ENCODE data around the gene SUPT4H1. TPM values are rescaled to one million over a fixed set of nuclear protein-coding genes. Genes with fewer than 3 reads are reported as not detected.

Gene SUPT4H1
- total and polyA plus RNA-seq, 2 donors (not counting 1 experiment from before 2014, with no cell fraction given): 30.2 to 60.1 TPM

GRCh38 chr17:58368860-58369213 is 16.8 kb upstream of the SUPT4H1 start:
- Mint-ChIP-seq H3K27ac (peak overlapping the region; percentile 65), H3K4me1 (peaks cover 31% of the 10 kb centered on the region), H3K9me3 (ENCODE audit: insufficient read depth) (no peaks in the 10 kb centered on the region), H3K4me3 (no peak overlapping the region), H3K27me3 (no peaks in the 10 kb centered on the region)
- Histone ChIP-seq H2AFZ (ENCODE audit: insufficient read depth, low read depth, low read length, poor library complexity, severe bottlenecking) (no peak overlapping the region), H3K9ac (ENCODE audit: low read length) (no peak overlapping the region), H3K4me2 (replicated peaks; ENCODE audit: low read depth, low read length, poor library complexity, severe bottlenecking) (no peak overlapping the region), H3K4me3 (ENCODE audit: control extremely low read depth in 1 of 5, extremely low read depth in 1 of 5, insufficient read depth in 1 of 5, low read depth in 2 of 5, low read length in 4 of 5) (no peak overlapping the region), H3K4me1 (ENCODE audit: control insufficient read depth in 2 of 2, insufficient read depth in 2 of 2, low read length in 2 of 2) (peaks cover 15 to 30% of the 10 kb centered on the region in 2 donors), H3K36me3 (replicated peaks in 1 of 2; ENCODE audit: control extremely low read depth in 1 of 2, control insufficient read depth in 1 of 2, extremely low read depth in 1 of 2, insufficient read depth in 2 of 2, low read length in 1 of 2) (no peaks in the 10 kb centered on the region), H4K20me1 (ENCODE audit: control insufficient read depth, insufficient read depth, low read length, poor library complexity, severe bottlenecking) (no peaks in the 10 kb centered on the region), H3K9me3 (ENCODE audit: control extremely low read depth in 1 of 3, control insufficient read depth in 2 of 3, insufficient read depth in 1 of 3, low read length in 2 of 3) (no peaks in the 10 kb centered on the region), H3K79me2 (ENCODE audit: control insufficient read depth, insufficient read depth, low read length) (no peaks in the 10 kb centered on the region), H3K27me3 (replicated peaks in 1 of 4; ENCODE audit: control extremely low read depth in 1 of 4, control insufficient read depth in 3 of 4, insufficient read depth in 4 of 4, low read length in 3 of 4) (no peaks in the 10 kb centered on the region), H3K27ac (ENCODE audit: low read length in 2 of 2) (peak overlapping the region in 1 of 2 donors; percentile 32)
- DNase-seq: peak; percentile 54
- TF ChIP-seq, protein P1, sequence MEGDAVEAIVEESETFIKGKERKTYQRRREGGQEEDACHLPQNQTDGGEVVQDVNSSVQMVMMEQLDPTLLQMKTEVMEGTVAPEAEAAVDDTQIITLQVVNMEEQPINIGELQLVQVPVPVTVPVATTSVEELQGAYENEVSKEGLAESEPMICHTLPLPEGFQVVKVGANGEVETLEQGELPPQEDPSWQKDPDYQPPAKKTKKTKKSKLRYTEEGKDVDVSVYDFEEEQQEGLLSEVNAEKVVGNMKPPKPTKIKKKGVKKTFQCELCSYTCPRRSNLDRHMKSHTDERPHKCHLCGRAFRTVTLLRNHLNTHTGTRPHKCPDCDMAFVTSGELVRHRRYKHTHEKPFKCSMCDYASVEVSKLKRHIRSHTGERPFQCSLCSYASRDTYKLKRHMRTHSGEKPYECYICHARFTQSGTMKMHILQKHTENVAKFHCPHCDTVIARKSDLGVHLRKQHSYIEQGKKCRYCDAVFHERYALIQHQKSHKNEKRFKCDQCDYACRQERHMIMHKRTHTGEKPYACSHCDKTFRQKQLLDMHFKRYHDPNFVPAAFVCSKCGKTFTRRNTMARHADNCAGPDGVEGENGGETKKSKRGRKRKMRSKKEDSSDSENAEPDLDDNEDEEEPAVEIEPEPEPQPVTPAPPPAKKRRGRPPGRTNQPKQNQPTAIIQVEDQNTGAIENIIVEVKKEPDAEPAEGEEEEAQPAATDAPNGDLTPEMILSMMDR (IDR thresholded peaks at IDR 0.05): no peak
- TF ChIP-seq EZH2 (IDR thresholded peaks at IDR 0.05; ENCODE audit: borderline replicate concordance, insufficient read depth, low read depth, low read length, poor library complexity, severe bottlenecking): no peak
- intact Hi-C loops (cut with micrococcal nuclease): no loop called here
- POLR2A ChIA-PET: interaction anchor here (1.0 to 1.1 kb wide), 3 partner anchors 33 to 49 kb away, joined by 3 to 4 read pairs (median 3); partner anchors contain the start of gene RNF43
- WGBS (ENCODE audit: insufficient coverage): no CpG with 5 or more reads among the region's 3 CpGs
- ATAC-seq (ENCODE audit: low read depth): peak; percentile 59
- CTCF ChIA-PET: interaction anchor here (1.3 to 9.3 kb wide), 3 partner anchors 49 to 79 kb away, joined by 3 to 65 read pairs (median 6); partner anchors contain the start of gene RNF43

- WGBS (ENCODE audit: insufficient coverage): no CpG with 5 or more reads among the region's 3 CpGs
Observed at GRCh38 chr17:58367461-58367860, 15.5 kb upstream of the SUPT4H1 start.

More at GRCh38 chr17:58367461-58367860, 15.5 kb upstream of the SUPT4H1 start:
- H3K4me1 Mint-ChIP-seq: peaks cover 31% of the 10 kb centered on the region
- no peak overlapping the region for H3K27ac Mint-ChIP-seq
- POLR2A ChIA-PET: interaction anchor here (0.7 to 1.0 kb wide), 2 partner anchors 35 to 50 kb away, joined by 3 read pairs; no protein-coding TSS in a partner anchor
- DNase-seq: no peak
- TF ChIP-seq, protein P1 (IDR thresholded peaks at IDR 0.05): no peak
- no peak for TF ChIP-seq EZH2 (IDR thresholded peaks at IDR 0.05; ENCODE audit: borderline replicate concordance, insufficient read depth, low read depth, low read length, poor library complexity, severe bottlenecking)
- Histone ChIP-seq H3K9ac (ENCODE audit: low read length) (no peak overlapping the region), H3K27me3 (replicated peaks in 1 of 4; ENCODE audit: control extremely low read depth in 1 of 4, control insufficient read depth in 3 of 4, insufficient read depth in 4 of 4, low read length in 3 of 4) (no peaks in the 10 kb centered on the region), H2AFZ (ENCODE audit: insufficient read depth, low read depth, low read length, poor library complexity, severe bottlenecking) (no peak overlapping the region), H3K4me1 (ENCODE audit: control insufficient read depth in 2 of 2, insufficient read depth in 2 of 2, low read length in 2 of 2) (peaks cover 15 to 30% of the 10 kb centered on the region in 2 donors), H3K36me3 (replicated peaks in 1 of 2; ENCODE audit: control extremely low read depth in 1 of 2, control insufficient read depth in 1 of 2, extremely low read depth in 1 of 2, insufficient read depth in 2 of 2, low read length in 1 of 2) (no peaks in the 10 kb centered on the region), H3K9me3 (ENCODE audit: control extremely low read depth in 1 of 3, control insufficient read depth in 2 of 3, insufficient read depth in 1 of 3, low read length in 2 of 3) (no peaks in the 10 kb centered on the region), H4K20me1 (ENCODE audit: control insufficient read depth, insufficient read depth, low read length, poor library complexity, severe bottlenecking) (no peaks in the 10 kb centered on the region), H3K79me2 (ENCODE audit: control insufficient read depth, insufficient read depth, low read length) (no peaks in the 10 kb centered on the region), H3K4me3 (ENCODE audit: control extremely low read depth in 1 of 5, extremely low read depth in 1 of 5, insufficient read depth in 1 of 5, low read depth in 2 of 5, low read length in 4 of 5) (no peak overlapping the region), H3K4me2 (replicated peaks; ENCODE audit: low read depth, low read length, poor library complexity, severe bottlenecking) (no peak overlapping the region), H3K27ac (ENCODE audit: low read length in 2 of 2) (no peak overlapping the region)
- no peaks in the 10 kb centered on the region for H3K27me3 Mint-ChIP-seq
- CTCF ChIA-PET: interaction anchor here (9.3 kb wide), 1 partner anchor 51 kb away, joined by 65 read pairs; no protein-coding TSS in a partner anchor
- no peak for ATAC-seq (ENCODE audit: low read depth)
- no peak overlapping the region for H3K4me3 Mint-ChIP-seq
- H3K9me3 Mint-ChIP-seq (ENCODE audit: insufficient read depth): no peaks in the 10 kb centered on the region
- intact Hi-C loops (cut with micrococcal nuclease): no loop called here
